GM11168 (cell line): Measurements from ENCODE around the gene TLR1.

Source experiments
- in situ Hi-C: fragments of 300-500 bp; cut with MboI; formaldehyde crosslinking; loops from one replicate; pipeline ENCODE4 v1.12.0; 2022; ENCODE audit warnings: low sequenced_read_pairs; ENCODE audit not compliant: unreplicated experiment

Gene TLR1

GRCh38 chr4:38811297-38811696 lies 6.7 kb upstream of the TLR1 start:
- in situ Hi-C loops = no loop called here

- in situ Hi-C loops = loop anchor here (10.0 kb wide), 1 partner anchor 47 kb away; the partner anchor contains the start of gene TLR6
These were observed 2.9 kb upstream of the TLR1 start for GRCh38 chr4:38807462-38807861.

DNA sequence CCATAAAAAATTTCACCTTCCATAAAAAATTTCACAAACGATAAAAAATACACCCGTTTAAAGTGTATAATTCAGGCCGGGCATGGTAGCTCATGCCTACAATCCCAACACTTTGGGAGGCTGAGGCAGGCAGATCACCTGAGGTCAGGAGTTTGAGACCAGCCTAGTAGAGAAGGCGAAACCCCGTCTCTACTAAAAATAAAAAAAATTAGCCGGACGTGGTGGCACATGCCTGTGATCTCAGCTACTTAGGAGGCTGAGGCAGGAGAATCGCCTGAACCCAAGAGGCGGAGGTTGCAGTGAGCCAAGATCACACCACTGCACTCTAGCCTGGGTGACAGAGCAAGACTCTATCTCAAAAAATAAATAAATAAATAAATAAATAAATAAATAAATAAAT lies 1.7 kb upstream of the TLR1 start:
- in situ Hi-C loops = loop anchor here (10.0 kb wide), 1 partner anchor 49 kb away; the partner anchor contains the start of gene TLR6

- in situ Hi-C loops = loop anchor here (10.0 kb wide), 1 partner anchor 49 kb away; the partner anchor contains the start of gene TLR6
These were observed 1.0 kb upstream of the TLR1 start for GRCh38 chr4:38805530-38806145.

GRCh38 chr4:38803833-38804653 lies 548 bp downstream of the TLR1 start:
- in situ Hi-C loops = loop anchor here (10.0 kb wide), 1 partner anchor 51 kb away; the partner anchor contains the start of gene TLR6

GRCh38 chr4:38802561-38803355 lies 1.8 kb downstream of the TLR1 start:
- in situ Hi-C loops = loop anchor here (10.0 kb wide), 1 partner anchor 52 kb away; the partner anchor contains the start of gene TLR6

- in situ Hi-C loops = loop anchor here (10.0 kb wide), 1 partner anchor 54 kb away; the partner anchor contains the start of gene TLR6
These were observed 3.6 kb downstream of the TLR1 start for GRCh38 chr4:38800961-38801450.

- in situ Hi-C loops = loop anchor here (10.0 kb wide), 1 partner anchor 54 kb away; the partner anchor contains the start of gene TLR6
These were observed 4.2 kb downstream of the TLR1 start for GRCh38 chr4:38800366-38800765.

DNA sequence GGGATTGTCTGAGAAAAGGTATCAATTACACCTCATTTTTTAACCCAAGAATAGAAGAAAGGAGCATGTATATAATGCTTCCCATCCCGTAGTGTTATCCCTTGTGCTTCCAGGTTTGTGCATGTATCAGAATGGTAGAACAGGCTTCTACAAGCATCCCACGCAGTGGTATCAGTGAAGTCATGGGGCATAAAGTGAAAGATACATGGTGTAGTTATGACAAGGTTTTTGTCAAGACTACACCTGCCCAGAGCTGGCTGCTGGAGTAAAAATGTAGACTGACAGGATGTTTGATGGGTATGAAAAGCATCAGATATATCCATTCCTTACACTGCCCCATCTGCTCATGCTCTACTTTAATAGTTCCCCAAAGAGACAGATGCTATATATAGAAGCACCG lies 9.5 kb downstream of the TLR1 start:
- in situ Hi-C loops = no loop called here

- in situ Hi-C loops = no loop called here
These were observed 10.5 kb downstream of the TLR1 start for GRCh38 chr4:38794051-38794450.

DNA sequence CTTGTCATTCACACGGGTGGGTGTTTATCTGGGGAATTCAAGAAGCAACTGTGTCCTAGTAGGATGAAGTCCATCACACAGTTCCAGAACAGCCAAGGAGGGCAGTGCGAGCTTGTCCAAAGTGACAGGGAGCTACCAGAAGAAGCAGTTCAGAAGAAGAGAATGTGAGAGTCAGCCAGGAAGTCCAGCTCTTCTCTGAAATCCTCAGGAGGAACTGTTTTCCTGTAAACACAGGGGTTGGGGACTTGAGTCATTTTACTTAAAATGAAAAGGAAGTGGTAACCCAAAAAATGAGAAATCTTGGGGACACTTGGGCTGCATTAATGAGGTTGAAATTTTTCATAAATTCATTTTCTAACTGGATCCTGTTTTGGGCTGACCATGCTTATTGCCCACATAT lies 13.6 kb downstream of the TLR1 start:
- in situ Hi-C loops = no loop called here

DNA sequence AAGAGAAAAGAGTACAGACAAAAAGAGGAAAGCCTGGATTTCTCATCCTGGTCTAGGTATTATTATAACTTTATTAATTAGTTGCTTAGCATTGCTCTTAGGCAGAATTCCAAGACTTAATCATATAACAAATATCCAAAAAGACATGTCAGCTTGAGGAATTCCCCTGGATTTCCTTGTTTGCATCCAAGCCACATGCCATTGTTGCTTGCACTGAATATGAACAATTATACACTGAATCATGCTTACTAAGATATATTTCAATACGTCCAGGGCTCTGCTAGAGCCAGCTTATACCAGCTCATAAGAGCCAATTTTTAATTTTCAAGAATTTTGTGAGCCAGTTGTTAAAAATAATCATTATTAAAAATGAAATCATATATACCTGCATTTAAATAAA lies 16.3 kb downstream of the TLR1 start:
- in situ Hi-C loops = no loop called here

- in situ Hi-C loops = no loop called here
These were observed 16.9 kb downstream of the TLR1 start for GRCh38 chr4:38787693-38788092.

DNA sequence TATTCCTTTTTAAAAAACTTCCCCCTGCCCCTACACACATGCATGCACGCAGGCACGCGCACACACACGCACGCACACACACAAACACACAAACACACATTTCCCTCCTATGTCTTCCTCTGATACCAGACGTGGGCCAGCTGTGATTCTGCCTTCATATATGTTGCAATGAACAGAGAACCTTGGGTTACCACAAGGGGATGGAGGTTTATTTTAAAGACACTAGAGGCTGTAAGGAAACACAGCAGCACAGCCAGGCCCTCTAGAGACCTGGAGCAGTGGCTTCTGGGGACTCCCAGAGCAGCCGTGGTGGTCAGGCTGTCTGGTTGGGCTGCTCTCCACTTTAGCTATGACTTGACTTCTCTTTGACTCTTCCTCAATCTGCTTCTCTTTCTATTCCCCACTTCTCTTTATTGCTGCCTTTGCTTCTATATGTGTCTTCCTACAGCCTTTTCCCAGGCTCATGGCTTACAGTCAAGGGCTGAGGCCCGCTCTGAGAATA lies 18.6 kb downstream of the TLR1 start:
- in situ Hi-C loops = no loop called here

- in situ Hi-C loops = no loop called here
These were observed 19.4 kb downstream of the TLR1 start for GRCh38 chr4:38785041-38785790.

- in situ Hi-C loops = no loop called here
These were observed 20.4 kb downstream of the TLR1 start for GRCh38 chr4:38784141-38784540.

GRCh38 chr4:38783109-38783460 lies 21.5 kb downstream of the TLR1 start:
- in situ Hi-C loops = no loop called here

DNA sequence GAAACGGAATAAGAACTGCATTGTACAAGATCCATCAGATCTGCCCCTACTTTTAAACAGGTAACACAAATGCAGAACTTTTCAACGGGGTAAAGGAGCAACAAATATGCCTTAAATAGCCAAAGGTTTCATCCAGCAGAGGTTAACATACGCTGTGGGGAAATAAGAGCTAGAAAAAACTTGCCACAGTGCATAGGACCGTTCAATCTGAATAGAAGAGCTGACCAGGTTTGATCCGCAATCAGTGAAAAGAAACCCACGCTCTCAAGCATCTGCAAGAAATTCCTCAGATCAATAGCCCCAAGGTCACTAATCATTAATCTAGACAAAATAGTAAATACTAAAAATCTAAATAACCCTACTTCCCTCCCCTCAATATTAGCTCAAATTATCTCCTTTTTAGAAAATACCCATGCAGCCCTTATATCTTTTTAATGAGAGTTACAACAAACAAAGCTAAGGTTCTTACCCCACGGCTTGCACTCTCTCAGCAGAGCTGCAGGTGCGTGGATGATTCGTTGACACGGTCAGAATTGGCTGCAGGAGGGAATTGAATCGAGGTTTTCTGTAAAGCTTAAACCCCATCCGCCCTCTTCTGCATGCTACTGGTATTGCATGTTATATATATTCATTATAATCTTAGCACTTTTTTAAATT lies 22.0 kb downstream of the TLR1 start, which contains the start of gene TLR10:
Gene TLR10 (minus strand): TSS at position 539 of the 657 bp plus-strand sequence. CDS start 7,400 bp downstream, outside the sequence.
- in situ Hi-C loops = no loop called here

DNA sequence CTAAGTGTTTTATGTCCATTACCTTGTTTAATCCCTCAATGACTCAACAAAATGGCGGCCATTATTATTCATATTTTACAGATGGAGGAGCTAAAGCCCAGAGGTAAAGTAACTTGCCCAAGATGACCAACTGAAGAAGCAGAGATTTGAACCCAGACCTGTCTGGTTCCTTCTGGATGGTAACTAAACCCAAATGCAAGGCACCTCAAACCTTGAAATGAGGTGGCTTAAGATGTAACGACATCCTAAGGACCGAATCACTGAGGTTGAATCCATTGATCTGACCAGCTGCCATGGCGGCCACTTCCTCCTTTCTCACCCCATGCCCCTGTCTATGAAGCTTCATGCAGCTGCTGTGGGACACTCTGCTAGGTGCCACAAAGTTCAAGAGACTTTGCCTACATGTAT lies 22.7 kb downstream of the TLR1 start:
- in situ Hi-C loops = no loop called here
